Stimulated activated naive CD8-positive, alpha-beta T cell treated with anti-CD3 and anti-CD28 coated beads, Interleukin-15, Interleukin-2, amounts not matched to agents 100 U/mL and 50 U/mL, for 24 hours (primary cell): ENCODE results near the gene SYNJ2.

Source experiments
- ATAC-seq: fragments of 150-1000 bp; cut with Tn5 transposase; one replicate; pipeline ENCODE4 v1.10.0; 2021
- DNase-seq: peaks from one replicate; pipeline ENCODE4 v3.0.0; 2021

SYNJ2 gene

DNA sequence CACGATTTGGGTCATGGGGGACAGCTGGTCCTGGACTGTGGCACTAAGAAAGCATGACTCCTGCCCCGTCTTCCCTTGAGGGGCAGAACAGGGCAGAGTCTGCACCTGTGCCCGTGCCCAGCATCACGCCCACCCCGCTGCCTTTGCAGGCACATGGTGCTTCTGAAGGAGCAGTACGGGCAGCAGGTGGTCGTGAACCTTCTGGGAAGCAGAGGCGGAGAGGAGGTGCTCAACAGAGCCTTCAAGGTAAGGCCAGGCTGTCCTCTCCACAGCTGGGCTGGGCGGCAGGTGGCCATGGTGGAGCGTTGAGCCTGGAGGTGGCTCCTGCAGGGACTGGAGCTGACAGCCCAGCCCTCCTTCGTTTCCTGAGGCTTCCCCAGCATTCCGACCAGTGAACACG is 77.4 kb downstream of the SYNJ2 start:
- ATAC-seq: no peak
- DNase-seq: no peak

DNA sequence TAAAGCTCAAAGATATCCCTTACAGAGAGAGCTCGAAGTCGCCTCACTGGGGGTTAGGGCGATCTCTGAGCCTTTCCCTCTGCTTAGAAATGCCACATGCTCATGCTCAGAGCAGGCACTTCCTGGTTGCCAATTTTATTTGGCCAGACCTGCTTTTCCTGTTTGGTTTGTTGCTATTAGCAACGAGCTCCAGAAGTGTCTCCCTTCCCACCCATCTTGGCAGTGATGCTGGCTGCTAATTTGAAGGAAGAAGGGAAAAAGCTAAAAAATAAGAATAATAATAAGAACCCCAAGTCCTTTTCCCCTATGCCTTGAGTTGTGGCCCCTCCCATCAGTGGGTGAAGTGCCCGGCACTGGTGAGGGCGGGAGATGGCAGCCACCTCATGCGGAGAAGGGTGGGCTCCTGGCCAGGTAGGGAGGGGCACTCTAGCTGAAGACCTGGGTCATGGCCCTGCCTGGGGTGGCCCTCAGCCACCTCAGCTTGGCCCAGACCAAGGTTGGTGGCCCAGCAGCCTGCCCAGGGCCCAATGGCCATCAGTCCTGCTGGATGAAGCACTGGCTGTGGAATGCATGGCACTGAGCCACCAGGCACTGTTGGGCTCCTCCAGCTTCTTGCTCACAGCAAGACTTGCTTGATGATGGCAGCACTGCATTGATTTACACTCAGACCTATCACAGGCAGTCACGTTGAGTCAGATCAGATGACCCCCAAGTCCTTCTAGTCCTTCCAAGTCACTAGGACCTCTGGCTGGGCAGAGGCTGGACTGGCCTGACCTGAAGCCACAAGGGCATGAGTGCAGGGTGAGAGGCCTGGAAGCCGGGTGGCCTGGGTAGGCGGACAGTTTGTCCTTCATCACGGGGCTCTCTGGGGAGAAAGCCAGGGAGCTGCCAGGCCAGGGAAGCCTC is 79.0 kb downstream of the SYNJ2 start:
- DNase-seq (no peak), ATAC-seq (no peak)

DNA sequence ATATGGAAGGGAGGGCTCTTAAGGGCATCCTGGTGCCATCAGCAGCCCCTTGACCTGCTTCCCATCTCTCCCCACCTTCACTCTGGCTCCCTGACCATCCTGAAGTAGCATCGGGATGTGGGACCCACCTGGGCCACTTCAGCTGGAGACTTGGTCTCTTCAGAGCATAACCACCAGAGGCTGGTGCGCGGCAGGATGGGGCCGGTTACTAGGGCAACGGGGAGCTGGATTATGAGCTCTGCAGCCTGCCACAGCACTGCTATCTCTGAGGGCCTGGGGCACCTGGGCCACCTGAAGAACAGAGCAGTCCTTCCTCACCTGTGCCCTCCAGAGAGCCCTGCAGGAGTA is 79.7 kb downstream of the SYNJ2 start:
- DNase-seq: no peak
- ATAC-seq: no peak

DNA sequence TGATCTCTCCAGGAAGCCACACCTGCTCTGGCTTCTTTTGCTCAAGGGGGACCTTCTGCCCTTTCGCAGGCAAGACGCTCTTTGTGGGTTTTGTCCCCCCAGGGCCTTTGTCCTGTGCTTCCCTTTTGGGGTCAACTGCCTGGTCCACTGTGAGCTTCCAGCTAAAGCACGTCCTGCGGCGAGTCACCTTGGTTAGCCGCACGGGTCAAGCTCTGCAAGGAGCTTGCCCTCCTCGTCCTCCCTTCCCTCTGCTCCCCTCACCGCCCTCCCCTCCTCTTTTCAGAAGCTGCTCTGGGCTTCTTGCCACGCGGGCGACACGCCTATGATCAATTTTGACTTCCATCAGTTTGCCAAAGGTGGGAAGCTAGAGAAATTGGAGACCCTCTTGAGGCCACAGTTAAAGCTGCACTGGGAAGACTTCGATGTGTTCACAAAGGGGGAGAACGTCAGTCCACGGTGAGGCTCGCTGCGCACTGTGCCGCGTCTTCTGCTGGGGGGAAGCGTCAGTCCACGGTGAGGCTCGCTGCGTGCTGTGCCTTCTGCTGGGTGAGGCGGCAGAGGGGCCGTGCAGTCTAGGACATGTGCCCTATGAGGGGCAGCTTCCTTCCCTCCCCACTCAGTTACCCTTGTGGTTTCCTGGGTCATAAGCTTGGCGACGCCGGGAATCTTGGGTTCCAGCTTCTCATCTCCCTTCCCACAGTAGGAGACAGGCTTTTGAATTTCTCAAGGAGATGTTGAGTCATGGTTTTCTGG is 80.2 kb downstream of the SYNJ2 start:
- ATAC-seq: no peak

GRCh38 chr6:158063736-158064135 is 82.1 kb downstream of the SYNJ2 start:
- ATAC-seq: no peak
- DNase-seq: no peak

More for the DNA sequence above, 80.2 kb downstream of the SYNJ2 start:
- DNase-seq: no peak

- DNase-seq (no peak), ATAC-seq (no peak)
Measured at GRCh38 chr6:158064725-158065251, 83.1 kb downstream of the SYNJ2 start.

DNA sequence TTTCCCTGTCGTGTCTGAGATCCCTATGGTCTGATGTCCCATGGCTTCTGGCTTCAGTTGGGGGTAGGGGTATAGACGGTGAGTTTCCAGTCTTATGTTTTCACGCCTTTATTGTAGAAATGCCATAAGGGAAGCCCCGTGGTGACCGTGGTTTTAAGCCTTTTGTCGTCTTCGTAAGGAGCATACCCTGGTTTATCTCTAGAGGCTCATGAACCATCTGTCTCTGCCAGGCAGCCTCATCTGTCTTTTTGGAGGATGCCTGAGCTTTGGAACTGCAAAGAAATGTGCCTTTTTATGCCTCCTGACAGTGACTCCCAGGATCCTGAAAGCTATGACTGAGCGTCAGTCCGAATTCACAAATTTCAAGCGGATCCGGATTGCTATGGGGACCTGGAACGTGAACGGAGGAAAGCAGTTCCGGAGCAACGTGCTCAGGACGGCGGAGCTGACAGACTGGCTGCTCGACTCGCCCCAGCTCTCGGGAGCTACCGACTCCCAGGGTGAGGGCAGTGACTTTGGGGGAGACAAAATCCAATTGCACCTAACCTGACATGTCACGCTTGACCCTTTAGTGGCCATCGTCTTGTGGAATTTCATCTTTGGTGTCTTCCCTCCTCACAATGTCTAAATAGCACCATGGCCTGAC is 84.6 kb downstream of the SYNJ2 start:
- ATAC-seq (no peak), DNase-seq (no peak)

DNA sequence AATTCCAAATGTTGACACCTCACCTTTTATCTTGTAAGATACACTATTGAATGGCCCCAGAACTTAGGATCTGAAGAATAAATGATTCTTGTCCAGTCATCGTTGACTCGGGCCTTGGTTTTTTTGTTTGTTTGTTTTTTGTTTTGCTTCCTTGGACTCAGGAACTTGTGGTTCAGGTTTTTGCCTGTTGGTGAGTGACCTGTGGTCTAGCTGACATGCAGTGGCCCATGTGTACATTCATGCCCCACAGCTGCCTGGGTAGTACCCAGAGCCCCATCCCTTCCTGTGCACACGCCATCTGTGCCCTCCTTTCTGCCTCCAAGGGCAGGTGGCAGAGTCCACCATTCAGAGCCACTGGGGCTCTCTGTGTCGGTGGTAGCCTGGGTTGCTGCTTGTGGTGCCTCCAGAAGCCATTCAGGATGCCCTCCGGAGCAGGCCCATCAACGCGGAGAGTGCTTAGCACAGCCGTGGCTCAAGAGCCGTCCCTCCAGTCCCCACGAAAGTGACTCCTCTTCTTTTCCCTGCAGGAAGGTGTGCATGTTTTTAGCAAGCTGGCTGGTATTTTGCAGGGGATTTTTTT is 85.9 kb downstream of the SYNJ2 start:
- no peak for DNase-seq
- no peak for ATAC-seq

DNA sequence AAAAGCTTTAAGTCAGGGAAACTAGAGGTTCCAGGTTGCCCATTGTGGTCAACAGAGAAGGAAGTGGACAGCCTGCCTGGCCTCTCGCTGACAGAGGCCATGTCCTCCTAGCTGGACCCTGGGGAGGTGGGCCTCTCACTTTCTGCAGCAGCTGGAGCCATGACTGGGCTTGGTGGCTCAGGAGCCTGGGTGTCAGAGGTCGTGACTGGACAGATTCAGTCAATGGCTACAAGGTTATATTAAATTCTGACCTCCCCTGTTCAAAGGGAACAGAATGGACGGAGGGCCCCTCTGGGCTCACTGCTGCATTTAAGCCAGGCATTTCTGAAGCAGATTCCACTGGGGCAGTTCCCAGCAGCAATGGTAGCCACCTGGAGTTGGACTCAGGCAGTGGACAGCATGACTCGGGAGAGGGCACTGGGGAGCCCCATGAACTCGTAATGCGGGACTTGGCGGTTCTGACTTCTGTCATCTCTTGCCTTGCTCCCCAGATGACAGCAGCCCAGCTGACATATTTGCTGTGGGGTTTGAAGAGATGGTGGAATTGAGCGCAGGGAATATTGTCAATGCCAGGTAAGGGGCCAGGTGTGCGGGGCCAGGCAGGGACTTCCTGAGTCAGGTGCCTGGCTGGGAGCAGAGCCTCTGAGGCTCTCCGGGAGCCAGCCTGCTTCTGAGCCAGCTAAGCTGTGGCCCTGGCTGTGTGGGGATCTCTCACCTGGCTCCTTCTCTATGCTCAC is 86.7 kb downstream of the SYNJ2 start:
- ATAC-seq: no peak

DNA sequence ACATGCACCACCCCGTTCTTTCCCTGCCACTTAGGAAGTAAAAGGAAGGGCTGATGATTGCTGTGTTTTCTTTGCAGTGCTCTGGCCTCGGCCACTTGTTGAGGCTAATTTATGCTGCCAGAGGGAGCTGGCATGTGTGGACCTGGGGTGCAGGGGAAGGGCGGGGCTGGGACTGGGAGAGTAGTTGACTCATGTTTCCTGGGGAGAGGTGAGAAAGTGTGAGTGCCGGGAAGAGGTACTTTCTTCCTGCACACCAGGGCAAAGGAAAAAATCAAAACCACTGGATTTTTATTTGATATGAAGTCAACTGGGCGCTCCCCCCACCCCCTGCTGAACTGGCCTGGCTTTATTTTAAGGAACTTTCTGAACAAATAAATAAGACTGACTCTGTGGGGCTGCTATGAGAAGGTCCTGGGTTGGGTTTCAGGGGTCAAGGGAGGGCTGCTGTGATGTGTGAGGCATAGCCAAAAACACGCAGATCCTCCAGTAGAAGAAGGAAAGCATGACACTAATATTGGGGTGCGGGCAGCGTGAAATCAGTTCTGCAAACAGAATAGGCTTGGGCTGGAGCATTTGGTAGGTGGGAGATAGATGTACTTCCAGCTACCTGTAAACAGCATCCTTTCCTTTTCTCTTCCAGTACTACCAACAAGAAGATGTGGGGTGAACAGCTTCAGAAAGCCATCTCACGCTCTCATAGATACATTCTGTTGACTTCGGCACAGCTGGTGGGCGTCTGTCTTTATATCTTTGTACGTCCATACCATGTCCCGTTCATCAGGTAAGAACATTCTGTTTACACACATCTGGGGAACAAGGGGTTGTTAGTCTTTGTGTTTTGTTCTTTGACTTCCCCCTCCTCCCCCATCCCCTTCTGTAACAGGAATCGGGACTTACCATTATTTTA is 87.5 kb downstream of the SYNJ2 start:
- ATAC-seq (no peak), DNase-seq (no peak)

More for the DNA sequence above, 86.7 kb downstream of the SYNJ2 start:
- DNase-seq: no peak

DNA sequence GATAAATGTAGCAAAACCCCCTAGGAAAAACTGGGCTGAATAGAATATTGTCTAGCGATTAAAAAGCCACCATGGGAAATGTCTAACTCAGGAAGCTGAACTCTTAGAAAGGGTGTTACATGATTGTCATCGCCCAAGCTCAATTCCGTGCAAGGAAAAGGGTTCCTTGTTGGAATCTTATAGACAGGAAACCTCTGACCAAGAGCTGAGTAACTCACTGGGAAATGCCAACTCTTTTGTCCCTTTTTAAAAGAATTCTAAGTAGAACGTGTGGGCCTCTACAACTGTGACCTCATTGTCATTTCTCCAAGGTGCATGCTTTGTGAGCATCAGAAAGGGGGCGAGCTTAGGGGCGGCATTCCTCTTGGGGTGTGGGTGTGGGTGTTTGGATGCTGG is 88.1 kb downstream of the SYNJ2 start:
- DNase-seq (no peak), ATAC-seq (no peak)

- DNase-seq (no peak), ATAC-seq (no peak)
Measured at GRCh38 chr6:158070513-158070912, 88.8 kb downstream of the SYNJ2 start.

GRCh38 chr6:158071121-158072082 is 89.7 kb downstream of the SYNJ2 start:
- DNase-seq (no peak), ATAC-seq (no peak)

- peak; percentile 81 for DNase-seq
- ATAC-seq: no peak
Measured at GRCh38 chr6:158072083-158072721, 90.5 kb downstream of the SYNJ2 start.

DNA sequence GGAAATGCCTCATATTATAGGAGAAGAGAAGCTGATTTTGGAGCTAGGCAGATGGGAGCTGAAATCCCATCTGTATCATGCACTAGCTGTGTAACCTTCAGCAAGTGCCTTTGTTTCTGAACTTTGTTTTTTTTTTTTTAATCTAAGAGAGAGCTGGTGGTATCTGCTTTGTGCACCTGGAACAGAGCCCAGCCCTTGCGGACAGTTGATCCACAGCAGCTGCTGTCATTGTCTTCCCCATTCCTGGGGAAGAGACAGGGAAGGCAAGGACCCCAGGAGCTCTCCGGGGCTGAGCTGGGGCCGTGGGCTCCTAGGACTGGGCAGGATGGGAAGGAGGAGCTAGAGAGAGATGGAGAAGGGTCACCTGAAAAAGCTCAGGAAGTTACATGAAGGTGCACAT is 92.1 kb downstream of the SYNJ2 start:
- DNase-seq: no peak
- no peak for ATAC-seq

GRCh38 chr6:158076548-158076947 is 94.9 kb downstream of the SYNJ2 start:
- ATAC-seq: no peak
- DNase-seq: no peak

DNA sequence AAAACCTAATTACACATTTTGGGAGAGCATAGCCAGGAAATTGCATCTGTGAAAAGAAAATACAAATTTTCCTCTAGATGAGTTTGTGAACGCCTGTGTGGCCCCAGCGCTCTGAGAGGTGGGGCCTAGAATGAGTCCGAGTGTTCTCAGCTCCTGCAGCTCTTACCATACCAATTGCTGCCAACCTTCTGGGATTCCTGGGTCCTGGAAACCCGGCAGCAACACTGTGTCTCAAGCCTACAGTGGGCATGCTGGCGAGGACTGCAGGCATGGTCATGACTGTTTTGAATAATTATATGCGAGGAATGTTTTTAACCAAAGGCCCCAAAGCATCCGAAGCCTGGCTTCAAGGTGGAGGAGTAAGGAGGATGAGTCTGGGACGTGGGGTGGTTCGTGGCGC is 96.0 kb downstream of the SYNJ2 start:
- DNase-seq: no peak
- ATAC-seq: no peak

GRCh38 chr6:158078320-158078719 is 96.7 kb downstream of the SYNJ2 start:
- ATAC-seq: no peak
- DNase-seq: no peak
